ENCODE results near the gene PGR.
"Not testable (repeated sequence)": the region's sequence is repeated elsewhere in the genome, so short reads cannot be mapped to it uniquely, and the experiment has no call there.

Gene PGR

DNA sequence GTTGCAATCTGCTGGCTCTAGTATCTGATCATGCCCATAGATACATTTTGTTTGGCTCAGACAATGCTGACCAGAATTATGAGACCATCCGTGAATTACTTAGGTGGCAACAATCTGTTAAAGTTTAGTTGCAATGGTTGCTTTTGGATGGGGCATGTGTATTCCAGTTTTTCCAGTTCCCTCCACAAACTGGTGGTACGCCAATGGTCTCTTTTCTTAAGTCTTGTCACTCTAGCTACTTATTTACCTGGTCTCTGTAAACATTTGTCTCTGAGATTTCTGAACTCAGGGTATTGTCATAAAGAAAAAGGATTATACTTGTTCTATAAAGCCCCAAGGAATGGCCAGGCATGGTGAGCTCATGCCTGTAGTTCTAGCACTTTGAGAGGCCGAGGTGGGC lies 65.9 kb downstream of the PGR start:
- DNase-seq: no peak

DNA sequence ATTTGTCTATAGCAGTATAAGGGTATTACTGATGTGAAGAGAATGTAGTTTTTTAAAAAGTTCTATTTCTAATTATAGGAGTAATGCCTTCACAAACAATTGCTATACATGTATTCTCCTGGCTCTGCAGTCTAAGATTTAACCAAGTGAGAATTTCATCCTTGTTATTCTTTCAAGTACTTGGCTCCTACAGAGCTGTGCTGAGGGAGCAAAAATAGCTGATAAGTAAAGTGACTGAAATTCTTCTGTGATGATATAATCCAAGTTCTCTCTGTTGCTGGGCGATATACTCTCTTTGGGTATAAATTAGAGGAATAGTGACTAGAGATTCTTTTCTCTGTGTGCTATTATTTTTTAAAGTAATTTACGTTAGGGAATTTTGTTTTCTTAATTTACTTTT lies 68.0 kb downstream of the PGR start:
- peak; percentile 4 for DNase-seq

DNA sequence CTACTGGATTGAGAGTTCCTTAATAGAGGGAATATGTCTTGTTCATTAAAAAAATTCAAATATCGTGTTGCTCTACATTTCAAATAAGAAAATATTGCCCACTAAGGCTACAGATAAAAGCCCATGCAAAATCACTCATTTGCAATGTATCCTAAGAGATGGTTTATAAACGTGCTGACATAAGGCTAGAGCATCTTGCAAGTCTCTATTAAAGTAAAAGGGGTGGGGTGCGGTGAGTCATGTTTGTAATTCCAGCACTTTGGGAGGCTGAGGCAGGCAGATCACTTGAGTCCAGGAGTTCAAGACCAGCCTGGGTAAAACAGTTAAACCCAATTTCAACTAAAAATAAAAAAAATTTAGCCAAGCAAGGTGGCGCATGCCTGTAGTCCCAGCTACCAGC lies 70.3 kb downstream of the PGR start:
- DNase-seq: no peak

DNA sequence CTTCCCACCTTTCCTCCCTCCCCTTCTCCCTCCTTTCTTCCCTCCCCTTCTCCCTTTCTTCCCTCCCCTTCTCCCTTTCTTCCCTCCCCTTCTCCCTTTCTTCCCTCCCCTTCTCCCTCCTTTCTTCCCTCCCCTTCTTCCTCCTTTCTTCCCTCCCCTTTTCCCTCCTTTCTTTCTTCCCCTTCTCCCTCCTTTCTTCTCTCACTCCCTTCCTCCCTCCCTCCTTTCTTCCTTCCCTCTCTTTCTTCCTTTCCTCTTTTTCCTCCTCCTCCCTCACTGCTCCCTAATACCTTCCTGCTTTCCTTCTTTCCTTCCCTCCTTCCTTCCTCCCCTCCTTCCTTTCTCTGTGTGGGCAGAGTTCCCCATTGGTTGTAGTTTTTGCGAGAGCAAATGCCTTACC lies 76.1 kb downstream of the PGR start:
- DNase-seq: no peak

GRCh38 chr11:101051677-101052076 lies 77.9 kb downstream of the PGR start:
- DNase-seq: no peak

- no peak for DNase-seq
These were observed 79.8 kb downstream of the PGR start for GRCh38 chr11:101049813-101050212.

DNA sequence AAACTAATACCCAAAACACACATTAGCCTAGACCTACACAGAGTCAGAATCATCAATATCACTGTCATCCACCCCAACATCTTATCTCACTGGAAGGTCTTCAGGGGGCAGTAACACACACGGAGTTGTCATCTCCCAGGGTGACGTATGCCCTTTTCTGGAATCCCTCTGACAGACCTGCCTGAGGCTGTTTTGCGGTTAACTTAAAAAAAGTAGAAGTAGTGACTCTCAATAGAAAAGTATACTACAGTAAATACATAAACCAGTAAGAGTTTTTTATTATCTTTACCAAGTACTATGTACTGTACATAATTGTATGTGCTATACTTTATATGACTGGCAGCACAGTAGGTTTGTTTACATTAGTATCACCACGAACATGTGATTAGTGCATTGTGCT lies 80.5 kb downstream of the PGR start:
- DNase-seq: peak; percentile 67

DNA sequence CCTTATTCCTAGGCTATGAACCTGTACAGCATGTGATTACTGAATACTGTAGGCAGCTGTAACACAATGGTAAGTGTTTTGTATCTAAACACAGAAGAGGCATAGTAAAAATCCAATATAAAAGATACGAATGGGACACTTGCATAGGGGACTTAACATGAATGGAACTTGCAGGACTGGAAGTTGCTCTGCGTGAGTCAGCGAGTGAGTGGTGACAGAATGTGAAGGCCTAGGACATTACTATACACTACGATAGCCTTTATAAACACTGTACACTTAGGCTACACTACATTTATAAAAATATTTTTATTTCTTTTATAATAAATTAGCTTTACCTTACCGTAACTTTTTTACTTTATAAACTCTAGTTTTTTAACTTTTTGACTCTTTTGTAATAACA lies 81.1 kb downstream of the PGR start:
- no peak for DNase-seq

GRCh38 chr11:101046947-101047346 lies 82.7 kb downstream of the PGR start:
- DNase-seq: no peak

DNA sequence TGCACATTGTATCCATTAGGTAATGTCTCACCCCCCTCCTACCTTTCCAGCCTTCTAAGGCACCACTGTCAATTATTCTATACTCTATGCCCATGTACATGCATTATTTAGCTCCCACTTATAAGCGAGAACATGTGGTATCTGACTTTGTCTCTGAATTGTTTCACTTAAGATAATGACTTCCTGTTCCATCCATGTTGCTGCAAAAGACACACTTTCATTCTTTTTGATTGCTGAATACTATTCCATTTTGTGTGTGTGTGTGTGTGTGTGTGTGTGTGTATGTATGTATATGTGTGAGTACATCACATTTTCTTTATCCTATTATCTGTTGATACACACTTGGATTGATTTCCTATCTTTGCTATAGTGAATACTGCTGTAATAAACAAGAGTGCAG lies 84.2 kb downstream of the PGR start:
- no peak for DNase-seq

DNA sequence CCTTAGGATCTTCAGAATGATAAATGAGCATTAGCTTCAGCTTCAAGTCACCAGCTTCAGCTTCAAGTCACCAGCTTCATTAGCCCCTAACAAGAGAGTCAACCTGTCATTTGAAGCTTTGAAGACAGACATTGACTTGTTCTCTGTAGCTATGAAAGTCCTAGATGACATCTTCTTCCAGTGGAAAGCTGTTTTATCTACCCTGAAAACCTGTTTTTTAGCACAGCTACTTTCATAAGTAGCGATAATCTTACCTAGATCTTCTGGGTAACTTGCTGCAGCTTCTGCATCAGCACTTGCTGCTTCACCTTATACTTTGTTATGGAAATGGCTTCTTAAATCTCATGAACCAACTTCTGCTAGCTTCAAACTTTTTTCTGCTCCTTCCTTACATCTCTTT lies 85.7 kb downstream of the PGR start:
- no peak for DNase-seq

- no peak for DNase-seq
These were observed 93.7 kb downstream of the PGR start for GRCh38 chr11:101035872-101036271.

- no peak for DNase-seq
These were observed 95.5 kb downstream of the PGR start for GRCh38 chr11:101034076-101034475.

DNA sequence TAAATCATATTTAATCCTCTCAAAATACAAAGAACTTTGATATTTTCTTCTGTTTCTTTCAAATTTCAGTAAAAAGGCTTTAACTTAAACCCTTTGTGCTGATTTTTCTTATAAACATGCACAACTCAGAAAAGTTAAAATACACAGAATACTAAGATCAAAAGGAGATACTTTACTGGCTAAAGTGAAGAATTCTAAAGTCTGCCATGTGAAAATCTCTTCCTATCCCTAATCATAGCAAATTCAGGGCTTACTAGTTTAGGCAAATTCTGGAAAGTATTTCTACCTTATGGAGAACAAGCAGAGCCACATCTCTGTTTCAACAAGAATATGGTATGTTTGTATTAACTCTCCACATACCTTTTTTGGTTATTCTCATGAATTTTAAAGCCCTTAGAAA lies 96.6 kb downstream of the PGR start:
- DNase-seq: no peak

GRCh38 chr11:101031713-101032112 lies 97.9 kb downstream of the PGR start:
- DNase-seq: no peak

DNA sequence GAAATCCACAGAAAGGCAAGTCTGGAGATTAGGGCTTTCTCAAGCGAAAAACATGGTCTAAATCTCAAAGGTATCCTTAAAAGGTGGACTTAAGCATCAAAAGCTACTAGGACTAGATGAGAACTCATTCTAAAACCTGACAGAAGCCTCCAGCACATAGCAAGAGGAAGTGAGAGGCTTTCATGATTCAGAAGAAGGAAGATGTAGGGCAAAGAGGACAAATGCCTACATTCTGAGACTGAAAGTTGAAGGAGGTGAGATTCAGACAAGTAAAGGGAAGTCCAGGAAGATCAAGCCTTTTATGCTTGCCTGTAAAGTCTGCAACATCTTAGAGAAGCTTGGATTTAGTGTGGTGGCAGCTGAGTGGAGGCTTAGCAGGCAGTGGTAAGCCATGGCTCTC lies 98.9 kb downstream of the PGR start:
- DNase-seq: no peak

- peak; percentile 12 for DNase-seq
These were observed 99.6 kb downstream of the PGR start for GRCh38 chr11:101030015-101030414.

DNA sequence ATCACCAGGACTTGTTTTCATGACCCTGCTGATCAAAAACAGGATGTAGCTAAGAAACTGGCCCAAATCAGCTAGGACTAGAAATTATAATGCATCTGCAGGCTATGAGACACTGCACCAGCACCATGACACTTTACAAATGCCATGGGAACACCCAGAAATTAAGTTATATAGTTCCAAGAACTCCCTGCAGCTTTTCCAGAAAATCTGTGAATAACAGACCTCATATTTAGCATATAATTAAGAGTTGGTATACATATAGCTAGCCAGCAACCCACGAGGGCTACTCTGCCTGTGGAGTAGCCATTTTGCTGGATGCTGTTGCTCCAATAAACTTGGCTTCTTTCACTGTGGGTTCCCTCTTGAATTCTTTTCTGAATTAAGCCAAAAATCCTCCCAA lies 101.0 kb downstream of the PGR start:
- no peak for DNase-seq

DNA sequence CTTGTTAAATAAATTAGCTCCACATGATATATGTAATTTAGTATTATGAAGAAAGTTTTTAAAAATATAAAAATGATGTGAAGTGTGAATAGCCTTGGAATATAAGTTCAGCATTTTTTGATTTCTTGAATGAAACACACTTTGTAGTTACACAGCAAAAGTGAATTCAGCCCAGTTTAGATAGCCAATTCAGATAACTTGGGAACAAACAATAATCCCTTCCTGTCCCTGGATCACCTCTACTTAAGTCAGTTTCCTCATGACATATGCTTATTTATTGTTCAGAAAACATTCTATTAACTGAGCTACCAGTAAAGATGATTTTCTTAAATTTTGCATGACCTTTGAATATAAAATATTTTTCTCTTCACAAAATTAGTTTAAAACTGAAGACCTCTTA lies 107.4 kb downstream of the PGR start:
- DNase-seq: no peak

DNA sequence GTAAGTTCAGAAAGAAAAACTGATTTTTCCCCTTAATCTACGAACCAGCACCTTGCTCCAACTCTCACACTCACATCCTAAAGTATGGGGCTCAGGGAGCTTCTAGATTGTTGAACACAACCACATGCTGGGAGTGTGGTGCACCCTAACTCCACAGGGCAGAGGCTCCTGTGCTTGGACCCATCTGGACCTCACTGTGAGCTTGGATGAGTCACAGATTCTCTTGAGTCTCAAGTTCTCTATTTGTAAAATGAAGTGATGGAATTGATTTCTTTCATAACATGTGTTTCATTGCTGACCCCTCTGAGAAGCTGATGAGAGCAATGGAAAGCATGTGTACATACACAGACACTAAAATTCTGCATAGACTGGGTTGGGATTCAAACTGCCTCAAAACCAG lies 109.7 kb downstream of the PGR start:
- DNase-seq: no peak

- no peak for DNase-seq
These were observed 114.9 kb downstream of the PGR start for GRCh38 chr11:101014600-101015285.

DNA sequence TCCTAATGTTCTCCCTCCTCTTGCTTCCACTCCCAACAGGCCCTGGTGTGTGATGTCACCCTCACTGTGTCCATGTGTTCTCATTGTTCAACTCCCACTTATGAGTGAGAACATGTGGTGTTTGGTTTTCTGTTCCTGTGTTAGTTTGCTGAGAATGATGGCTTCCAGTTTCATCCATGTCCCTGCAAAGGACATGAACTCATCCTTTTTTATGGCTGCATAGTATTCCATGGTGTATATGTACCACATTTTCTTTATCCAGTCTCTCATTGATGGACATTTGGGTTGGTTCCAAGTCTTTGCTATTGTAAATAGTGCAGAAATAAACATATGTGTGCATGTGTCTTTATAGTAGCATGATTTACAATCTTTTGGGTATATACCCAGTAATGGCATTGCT lies 115.9 kb downstream of the PGR start:
- DNase-seq: not testable (repeated sequence)

DNA sequence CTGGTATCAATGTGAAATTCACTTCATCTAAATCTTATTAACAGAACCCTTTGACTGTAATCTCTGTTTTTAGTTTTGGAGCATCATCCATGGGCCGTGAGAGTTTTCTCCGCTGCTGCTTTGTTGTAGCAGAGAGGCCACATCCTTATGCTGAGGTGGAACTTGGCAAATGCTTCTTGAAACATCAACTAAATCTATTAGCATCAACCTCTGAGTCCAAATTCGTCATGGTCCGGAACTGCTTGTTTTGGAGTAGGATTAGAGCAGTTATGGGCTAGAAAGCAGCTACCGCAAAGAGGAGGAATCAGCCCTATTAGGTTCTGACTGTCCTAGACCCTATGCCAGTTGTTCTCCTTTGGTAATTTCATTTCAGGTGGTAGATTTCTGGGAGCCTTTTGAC lies 117.7 kb downstream of the PGR start:
- no peak for DNase-seq

- peak; percentile 21 for DNase-seq
These were observed 118.7 kb downstream of the PGR start for GRCh38 chr11:101010899-101011298.

- no peak for DNase-seq
These were observed 119.9 kb downstream of the PGR start for GRCh38 chr11:101009690-101010055.
